Uterus (tissue), 2 donors: Measurements from ENCODE around the gene STAB2.

Source experiments
- CTCF ChIP-seq, 4 experiments: fragments of 200-600 bp in 2 of 4; fragments of 450-650 bp in 2 of 4; sonication (generic) in 2 of 4; IDR thresholded peaks; one replicate each; pipeline ENCODE4 v1.5.1; 2016 to 2019; ENCODE audit warnings: antibody characterized with exemption in 4 of 4, mild to moderate bottlenecking in 2 of 4, moderate library complexity in 1 of 4
- POLR2A ChIP-seq, 2 donors: fragments of 450-650 bp; IDR thresholded peaks; one replicate each; pipeline ENCODE4 v1.6.1; 2016; ENCODE audit warnings: antibody characterized with exemption in 2 of 2, mild to moderate bottlenecking in 1 of 2, moderate library complexity in 1 of 2

GRCh38 chr12:103548622-103549601 lies 38.2 kb upstream of the STAB2 start:
- peak; percentile 67 to 78 (median 72) for TF ChIP-seq CTCF (IDR thresholded peaks at IDR 0.05)
- TF ChIP-seq POLR2A (IDR thresholded peaks at IDR 0.05): no peak
